GM18951 (cell line): ENCODE data around the gene LGALS3BP.

Experiments
- POLR2A ChIP-seq: IDR thresholded peaks from 4 replicates; pipeline ENCODE4 v1.6.1; 2011; ENCODE audit warnings: mild to moderate bottlenecking; ENCODE audit not compliant: insufficient read length, insufficient read depth; ENCODE audit errors: extremely low read depth
- in situ Hi-C: fragments of 300-500 bp; cut with MboI; formaldehyde crosslinking; loops from one replicate; pipeline ENCODE4 v1.12.0; 2022; ENCODE audit warnings: low sequenced_read_pairs, mixed read lengths, inconsistent platforms; ENCODE audit not compliant: unreplicated experiment

Gene LGALS3BP

DNA sequence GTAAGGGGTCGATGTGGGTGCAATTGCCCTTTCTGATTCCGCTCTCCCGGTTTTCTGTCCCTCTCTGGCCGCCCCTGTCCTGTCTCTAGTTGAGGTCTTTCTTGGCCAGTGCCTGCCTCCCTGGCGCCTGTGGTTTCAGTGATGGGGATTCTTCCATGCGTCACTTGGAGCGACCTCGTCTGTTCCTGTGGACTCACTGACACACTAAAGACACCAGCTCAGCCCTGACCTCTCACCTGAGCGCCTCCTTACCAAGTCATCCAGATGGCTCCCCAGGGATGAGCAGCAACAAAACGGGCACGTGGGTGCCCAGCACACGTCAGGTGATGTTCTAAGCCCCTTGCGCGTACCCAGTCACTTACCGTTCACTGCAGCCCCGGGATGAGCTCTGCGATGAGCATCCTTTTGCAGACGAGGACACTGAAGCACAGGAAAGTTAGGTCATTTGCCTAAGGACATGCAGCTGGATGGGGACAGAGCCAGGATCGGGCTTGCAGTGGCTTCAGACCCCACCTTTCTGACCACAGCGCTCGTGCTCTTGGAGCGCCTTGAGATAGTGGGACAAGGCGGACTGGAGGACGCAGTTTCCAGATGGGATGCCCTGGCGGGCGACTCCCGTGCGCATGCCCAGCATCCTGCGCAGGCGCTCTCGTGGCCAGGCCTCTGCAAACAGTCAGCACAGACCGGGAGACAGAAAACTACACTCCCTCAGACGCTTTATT, 11.5 kb upstream of the LGALS3BP start:
- in situ Hi-C loops: no loop called here
- no peak for TF ChIP-seq POLR2A

GRCh38 chr17:78990349-78991016, 10.8 kb upstream of the LGALS3BP start:
- TF ChIP-seq POLR2A: no peak
- in situ Hi-C loops: no loop called here

DNA sequence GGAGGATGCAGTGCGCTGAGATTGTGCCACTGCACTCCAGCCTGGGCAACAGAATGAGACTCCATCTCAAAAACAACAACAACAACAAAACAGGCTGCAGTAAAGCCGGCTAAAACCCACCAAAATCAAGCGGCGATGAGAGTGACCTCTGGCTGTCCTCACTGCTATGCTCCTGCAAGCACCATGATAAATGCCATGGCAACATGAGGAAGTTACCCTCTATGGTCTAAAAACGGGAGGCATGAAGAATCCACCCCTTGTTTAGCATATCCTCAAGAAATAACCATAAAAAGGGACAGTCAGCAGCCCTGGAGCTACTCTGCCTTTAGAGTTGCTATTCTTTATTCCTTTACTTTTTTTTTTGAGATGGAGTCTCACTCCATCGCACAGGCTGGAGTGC, 8.4 kb upstream of the LGALS3BP start:
- in situ Hi-C loops: no loop called here
- no peak for TF ChIP-seq POLR2A

DNA sequence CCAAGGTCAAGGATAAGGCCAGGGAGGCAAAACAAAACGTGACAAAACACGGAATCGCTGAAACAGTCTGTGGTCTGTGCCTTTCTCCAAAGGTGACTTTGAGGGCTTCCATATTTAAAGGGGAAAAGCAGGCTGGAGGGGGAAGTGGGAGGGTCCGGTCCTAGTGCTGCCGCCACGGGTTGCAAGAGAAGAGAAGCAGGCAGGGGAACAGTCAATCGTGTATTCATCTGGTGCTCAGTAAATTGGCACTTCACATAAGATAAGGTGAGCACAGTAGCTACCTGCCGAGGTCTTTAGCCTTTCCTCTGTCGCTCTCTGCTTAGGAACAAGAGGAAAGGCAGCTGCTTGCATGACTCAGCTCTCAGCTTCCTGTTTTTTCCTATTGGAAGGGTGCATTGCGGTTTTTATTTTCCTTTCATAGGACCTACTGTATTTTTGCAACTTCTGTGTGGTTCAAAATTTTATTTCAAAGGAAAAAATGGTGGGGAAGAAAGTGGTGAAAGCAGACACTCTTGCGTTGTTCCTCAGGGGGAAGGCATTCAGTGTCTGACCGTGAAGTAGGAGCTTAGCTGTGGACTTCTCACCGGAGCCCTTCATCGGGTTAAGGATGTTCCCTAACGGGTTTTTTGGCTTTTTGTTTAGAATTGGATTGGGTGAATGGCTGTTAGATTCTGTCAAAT, 7.1 kb upstream of the LGALS3BP start:
- TF ChIP-seq POLR2A: no peak
- in situ Hi-C loops: no loop called here

GRCh38 chr17:78986048-78986648, 6.4 kb upstream of the LGALS3BP start:
- in situ Hi-C loops: no loop called here
- TF ChIP-seq POLR2A: no peak

DNA sequence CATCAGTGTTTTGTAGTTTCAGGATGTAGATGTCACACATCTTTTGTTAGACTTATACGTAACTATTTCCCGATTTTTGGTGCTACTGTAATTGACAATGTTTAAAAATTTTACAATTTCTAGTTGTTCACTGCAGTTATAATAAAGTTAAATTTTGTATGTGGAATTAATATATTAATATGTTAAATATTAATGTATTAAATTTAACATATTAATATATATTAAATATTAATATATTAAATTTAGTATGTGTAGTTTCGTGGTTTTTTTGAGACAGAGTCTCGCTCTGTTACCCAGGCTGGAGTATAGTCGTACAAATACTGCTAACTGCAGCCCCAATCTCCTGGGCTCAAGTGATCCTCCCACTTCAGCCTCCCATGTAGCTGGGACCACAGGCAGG, 5.7 kb upstream of the LGALS3BP start:
- TF ChIP-seq POLR2A: no peak
- in situ Hi-C loops: no loop called here

GRCh38 chr17:78981010-78981888, 1.5 kb upstream of the LGALS3BP start:
- in situ Hi-C loops: no loop called here
- no peak for TF ChIP-seq POLR2A

DNA sequence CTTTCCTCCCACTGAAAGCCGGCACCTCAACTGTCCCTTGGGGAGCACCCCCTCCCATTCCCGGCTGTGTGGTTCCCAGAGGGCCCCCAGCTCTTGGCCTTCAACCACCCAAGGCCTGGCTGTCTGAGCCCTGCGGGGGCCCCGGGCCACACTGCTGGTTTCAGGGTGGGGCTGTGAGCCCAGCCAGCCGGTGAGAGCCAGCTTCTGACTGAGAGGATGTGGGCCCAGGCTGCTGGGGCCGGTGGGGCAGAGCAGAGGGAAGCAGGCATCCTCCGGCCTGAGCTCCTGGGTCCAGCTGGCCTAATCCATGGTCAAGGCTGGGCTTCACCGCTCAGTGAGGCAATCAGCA, 875 bp upstream of the LGALS3BP start:
- in situ Hi-C loops: no loop called here
- TF ChIP-seq POLR2A: no peak

- in situ Hi-C loops: loop anchor here (10.0 kb wide), 1 partner anchor 113 kb away; no protein-coding TSS in a partner anchor
- TF ChIP-seq POLR2A: no peak
Measured at GRCh38 chr17:78977997-78978973, 1.4 kb downstream of the LGALS3BP start.

DNA sequence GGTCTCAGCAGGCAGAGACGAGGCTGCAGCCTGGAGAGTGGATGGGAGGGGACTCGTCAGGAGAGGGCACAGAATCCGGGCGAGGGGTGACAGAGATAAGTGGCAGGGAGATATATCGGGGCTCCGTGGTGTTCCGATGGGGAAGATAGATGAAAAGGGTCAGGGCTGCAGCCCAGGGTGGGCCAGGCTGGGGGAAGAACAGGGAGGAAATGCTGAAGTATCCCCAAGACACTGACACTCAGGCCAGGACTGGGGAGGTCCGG, 2.1 kb downstream of the LGALS3BP start:
- in situ Hi-C loops: loop anchor here (10.0 kb wide), 1 partner anchor 113 kb away; no protein-coding TSS in a partner anchor
- no peak for TF ChIP-seq POLR2A

DNA sequence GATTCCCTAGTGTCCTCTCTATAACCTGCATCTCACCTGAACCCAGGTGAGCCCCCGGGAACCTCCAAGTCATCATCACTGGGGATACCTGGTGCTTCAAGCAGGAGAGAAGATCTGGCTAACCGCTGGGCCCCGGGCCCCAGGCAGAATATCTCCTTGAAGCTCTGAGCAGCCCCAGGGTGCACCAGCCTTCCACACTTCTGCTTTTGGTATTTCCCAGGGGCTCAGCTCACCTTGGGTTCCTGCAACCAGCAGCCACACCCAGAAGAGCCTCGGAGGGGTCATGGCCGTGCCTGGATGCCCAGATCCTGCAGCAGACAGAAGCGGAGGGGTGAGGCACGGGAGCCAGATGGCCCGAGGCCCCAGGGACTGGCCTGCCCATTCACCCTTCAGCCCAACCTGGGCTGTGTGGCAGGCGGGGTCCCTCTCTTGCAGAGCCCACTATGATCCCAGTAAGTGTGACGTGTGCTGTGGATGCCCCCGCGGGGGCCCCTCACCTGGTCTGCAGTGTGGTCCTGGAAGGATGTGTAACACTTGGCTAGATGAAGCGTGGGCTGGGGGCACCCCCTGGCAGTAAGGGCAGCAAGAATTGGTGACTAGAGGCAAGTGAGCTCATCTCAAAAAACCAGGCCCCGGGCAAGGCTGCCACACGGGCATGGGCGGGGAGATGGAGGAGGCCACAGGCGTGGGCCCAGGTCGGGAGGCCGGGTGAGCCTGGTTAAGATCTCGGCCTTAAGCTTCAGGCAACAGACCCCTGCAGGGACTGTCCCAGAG, 2.6 kb downstream of the LGALS3BP start:
- in situ Hi-C loops: loop anchor here (10.0 kb wide), 1 partner anchor 112 kb away; no protein-coding TSS in a partner anchor
- no peak for TF ChIP-seq POLR2A
